ENCODE measurements around the gene SMYD1.

The SMYD1 gene

GRCh38 chr2:88123975-88124917, 56.6 kb downstream of the SMYD1 start:
- no peak for ATAC-seq

- ATAC-seq: no peak
Measured at GRCh38 chr2:88125344-88125923, 57.8 kb downstream of the SMYD1 start.

GRCh38 chr2:88125924-88126771, 58.5 kb downstream of the SMYD1 start:
- ATAC-seq: no peak

- no peak for ATAC-seq
Measured at GRCh38 chr2:88126772-88127637, 59.4 kb downstream of the SMYD1 start.

GRCh38 chr2:88127638-88127887, 59.9 kb downstream of the SMYD1 start:
- no peak for ATAC-seq

- no peak for ATAC-seq
Measured at GRCh38 chr2:88127888-88128653, 60.4 kb downstream of the SMYD1 start, which contains the start of gene FABP1. TSS of gene FABP1 (minus strand) at chr2:88128062. CDS start at chr2:88128017, 45 bp downstream.

- no peak for ATAC-seq
Measured at GRCh38 chr2:88128654-88129312, 61.2 kb downstream of the SMYD1 start.

- no peak for ATAC-seq
Measured at GRCh38 chr2:88129313-88129959, 61.8 kb downstream of the SMYD1 start.

GRCh38 chr2:88131201-88131998, 63.8 kb downstream of the SMYD1 start:
- ATAC-seq: no peak

GRCh38 chr2:88131999-88132368, 64.4 kb downstream of the SMYD1 start:
- ATAC-seq: no peak

- no peak for ATAC-seq
Measured at GRCh38 chr2:88133875-88134274, 66.2 kb downstream of the SMYD1 start.

GRCh38 chr2:88136817-88137216, 69.2 kb downstream of the SMYD1 start:
- no peak for ATAC-seq

GRCh38 chr2:88137833-88138232, 70.2 kb downstream of the SMYD1 start:
- no peak for ATAC-seq

GRCh38 chr2:88139203-88139702, 71.6 kb downstream of the SMYD1 start:
- ATAC-seq: no peak

- no peak for ATAC-seq
Measured at GRCh38 chr2:88139804-88140203, 72.2 kb downstream of the SMYD1 start.

GRCh38 chr2:88141952-88142351, 74.3 kb downstream of the SMYD1 start:
- no peak for ATAC-seq

GRCh38 chr2:88144271-88144670, 76.6 kb downstream of the SMYD1 start:
- ATAC-seq: no peak

- ATAC-seq: no peak
Measured at GRCh38 chr2:88144914-88145497, 77.4 kb downstream of the SMYD1 start.

- no peak for ATAC-seq
Measured at GRCh38 chr2:88146590-88146989, 79.0 kb downstream of the SMYD1 start.

Data from activated CD4-positive, CD25-positive, alpha-beta regulatory T cell treated with anti-CD3 and anti-CD28 coated beads, Interleukin-2, amount 50 U/mL, for 24 hours (primary cell).